Measurements from ENCODE around the gene MARCHF9. TPM values are rescaled to one million over a fixed set of nuclear protein-coding genes. Genes with fewer than 3 reads are reported as not detected.
A peak's percentile ranks its signal among the peaks of the same experiment; 100 is the strongest.

The MARCHF9 gene
- total and polyA plus RNA-seq, 2 donors (not counting 1 experiment from before 2014, with no cell fraction given): 81.4 to 128 TPM

GRCh38 chr12:57729321-57729844, 25.5 kb upstream of the MARCHF9 start:
- no peak overlapping the region for H3K4me2 ChIP-seq (replicated peaks; ENCODE audit: low read depth, low read length, poor library complexity, severe bottlenecking)
- H3K4me3 ChIP-seq (ENCODE audit: control extremely low read depth in 1 of 5, extremely low read depth in 1 of 5, insufficient read depth in 1 of 5, low read depth in 2 of 5, low read length in 4 of 5): no peak overlapping the region
- no peak overlapping the region for H3K9ac ChIP-seq (ENCODE audit: low read length)
- H4K20me1 ChIP-seq (ENCODE audit: control insufficient read depth, insufficient read depth, low read length, poor library complexity, severe bottlenecking): peaks cover 7% of the 10 kb centered on the region
- Mint-ChIP-seq H3K27ac (peak overlapping the region; percentile 21), H3K9me3 (ENCODE audit: insufficient read depth) (no peaks in the 10 kb centered on the region), H3K4me3 (no peak overlapping the region), H3K4me1 (peaks cover 10% of the 10 kb centered on the region), H3K27me3 (no peaks in the 10 kb centered on the region)
- CTCF ChIA-PET: interaction anchor here (0.7 kb wide), 1 partner anchor 11 kb away, joined by 3 read pairs; no protein-coding TSS in a partner anchor
- WGBS (ENCODE audit: insufficient coverage): 71% methylated on average over 3 of the region's 5 CpGs
- no peak for TF ChIP-seq CTCF (IDR thresholded peaks at IDR 0.05)
- TF ChIP-seq EZH2 (IDR thresholded peaks at IDR 0.05; ENCODE audit: borderline replicate concordance, insufficient read depth, low read depth, low read length, poor library complexity, severe bottlenecking): no peak
- POLR2A ChIA-PET: no interaction called here
- no peaks in the 10 kb centered on the region for H3K27me3 ChIP-seq (replicated peaks in 1 of 4; ENCODE audit: control extremely low read depth in 1 of 4, control insufficient read depth in 3 of 4, insufficient read depth in 4 of 4, low read length in 3 of 4)
- H3K36me3 ChIP-seq (replicated peaks in 1 of 2; ENCODE audit: control extremely low read depth in 1 of 2, control insufficient read depth in 1 of 2, extremely low read depth in 1 of 2, insufficient read depth in 2 of 2, low read length in 1 of 2): peaks cover 0 to 77% of the 10 kb centered on the region in 2 experiments
- no peak for DNase-seq
- intact Hi-C loops (cut with micrococcal nuclease): no loop called here
- peaks cover 8 to 16% of the 10 kb centered on the region in 2 donors for H3K4me1 ChIP-seq (ENCODE audit: control insufficient read depth in 2 of 2, insufficient read depth in 2 of 2, low read length in 2 of 2)
- no peak overlapping the region for H2AFZ ChIP-seq (ENCODE audit: insufficient read depth, low read depth, low read length, poor library complexity, severe bottlenecking)
- no peak overlapping the region for H3K27ac ChIP-seq (ENCODE audit: low read length in 2 of 2)
- no peaks in the 10 kb centered on the region for H3K79me2 ChIP-seq (ENCODE audit: control insufficient read depth, insufficient read depth, low read length)
- H3K9me3 ChIP-seq (ENCODE audit: control extremely low read depth in 1 of 3, control insufficient read depth in 2 of 3, insufficient read depth in 1 of 3, low read length in 2 of 3): peaks cover 0 to 7% (median 0%) of the 10 kb centered on the region in 3 donors
- ATAC-seq (ENCODE audit: low read depth): no peak

DNA sequence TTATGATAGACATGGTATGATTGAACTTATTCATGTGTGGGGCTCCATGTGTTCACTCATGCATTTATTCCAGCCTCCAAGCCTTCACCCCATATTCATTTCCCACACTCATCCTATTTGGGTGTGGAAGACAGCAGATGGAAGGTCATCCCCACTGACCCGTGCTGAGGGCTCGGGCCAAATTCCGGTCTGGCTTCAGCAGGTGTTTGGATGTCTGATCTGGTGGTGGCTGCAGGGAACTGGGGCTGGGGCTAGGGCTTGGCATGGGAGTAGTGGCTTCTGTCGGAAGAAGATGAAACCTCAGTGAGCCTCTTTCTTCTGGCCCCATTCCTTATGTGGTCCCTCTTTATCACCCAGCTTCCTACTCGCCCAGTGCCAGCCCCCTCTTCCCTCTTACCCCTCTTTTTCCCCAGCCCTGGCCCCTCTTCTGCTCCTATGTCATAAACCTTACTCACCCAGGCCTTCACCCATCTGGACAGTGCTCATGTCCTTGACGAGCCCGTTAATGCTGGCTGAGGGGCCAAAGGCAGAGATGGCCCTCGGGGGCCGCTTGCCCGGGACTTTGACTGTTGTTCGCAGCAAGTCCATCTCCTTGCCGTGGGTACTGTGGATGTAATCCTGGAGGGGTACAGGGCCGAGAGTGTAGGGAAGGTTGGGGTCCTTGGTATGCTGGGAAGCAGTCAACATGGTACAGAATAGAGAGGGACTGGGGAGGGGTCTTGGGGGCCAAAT, 24.4 kb upstream of the MARCHF9 start:
- H3K9me3 ChIP-seq (ENCODE audit: control extremely low read depth in 1 of 3, control insufficient read depth in 2 of 3, insufficient read depth in 1 of 3, low read length in 2 of 3): peaks cover 0 to 7% (median 0%) of the 10 kb centered on the region in 3 donors
- intact Hi-C loops (cut with micrococcal nuclease): no loop called here
- CTCF ChIA-PET: no interaction called here
- H3K4me3 Mint-ChIP-seq: no peak overlapping the region
- DNase-seq: no peak
- no peak overlapping the region for H3K4me2 ChIP-seq (replicated peaks; ENCODE audit: low read depth, low read length, poor library complexity, severe bottlenecking)
- POLR2A ChIA-PET: no interaction called here
- H4K20me1 ChIP-seq (ENCODE audit: control insufficient read depth, insufficient read depth, low read length, poor library complexity, severe bottlenecking): peaks cover 10% of the 10 kb centered on the region
- H3K4me1 ChIP-seq (ENCODE audit: control insufficient read depth in 2 of 2, insufficient read depth in 2 of 2, low read length in 2 of 2): peaks cover 0 to 5% of the 10 kb centered on the region in 2 donors
- H2AFZ ChIP-seq (ENCODE audit: insufficient read depth, low read depth, low read length, poor library complexity, severe bottlenecking): no peak overlapping the region
- no peak overlapping the region for H3K27ac Mint-ChIP-seq
- no peak overlapping the region for H3K9ac ChIP-seq (ENCODE audit: low read length)
- H3K36me3 ChIP-seq (replicated peaks in 1 of 2; ENCODE audit: control extremely low read depth in 1 of 2, control insufficient read depth in 1 of 2, extremely low read depth in 1 of 2, insufficient read depth in 2 of 2, low read length in 1 of 2): peaks cover 0 to 85% of the 10 kb centered on the region in 2 experiments
- H3K4me3 ChIP-seq (ENCODE audit: control extremely low read depth in 1 of 5, extremely low read depth in 1 of 5, insufficient read depth in 1 of 5, low read depth in 2 of 5, low read length in 4 of 5): no peak overlapping the region
- no peaks in the 10 kb centered on the region for H3K27me3 Mint-ChIP-seq
- no peaks in the 10 kb centered on the region for H3K27me3 ChIP-seq (replicated peaks in 1 of 4; ENCODE audit: control extremely low read depth in 1 of 4, control insufficient read depth in 3 of 4, insufficient read depth in 4 of 4, low read length in 3 of 4)
- 96% methylated on average over 10 of the region's 13 CpGs for WGBS (ENCODE audit: insufficient coverage)
- H3K9me3 Mint-ChIP-seq (ENCODE audit: insufficient read depth): no peaks in the 10 kb centered on the region
- ATAC-seq (ENCODE audit: low read depth): no peak
- no peak overlapping the region for H3K27ac ChIP-seq (ENCODE audit: low read length in 2 of 2)
- H3K79me2 ChIP-seq (ENCODE audit: control insufficient read depth, insufficient read depth, low read length): no peaks in the 10 kb centered on the region
- peaks cover 1% of the 10 kb centered on the region for H3K4me1 Mint-ChIP-seq
- TF ChIP-seq EZH2 (IDR thresholded peaks at IDR 0.05; ENCODE audit: borderline replicate concordance, insufficient read depth, low read depth, low read length, poor library complexity, severe bottlenecking) (no peak), CTCF (IDR thresholded peaks at IDR 0.05) (no peak)
